Psoas muscle (tissue), 8 donors: ENCODE results near the gene CDC42EP1. TPM values are rescaled to one million over a fixed set of nuclear protein-coding genes. Genes with fewer than 3 reads are reported as not detected.
"Not testable (repeated sequence)": the region's sequence is repeated elsewhere in the genome, so short reads cannot be mapped to it uniquely, and the experiment has no call there.

Source experiments
- ATAC-seq, 4 donors: fragments of 200-7000 bp; cut with Tn5 transposase; one replicate each; pipeline ENCODE4 v1.9.1; 2020; ENCODE audit warnings: moderate library complexity in 3 of 4, mild to moderate bottlenecking in 2 of 4
- DNase-seq, 2 donors: peaks; one replicate each; pipeline ENCODE4 v3.0.0-alpha.2; 2020
- H3K27ac ChIP-seq: fragments of 200-600 bp; one replicate; pipeline ENCODE4 v1.8.0; 2022
- H3K27me3 ChIP-seq, 3 donors: fragments of 200-600 bp in 1 of 3; one replicate each; pipeline versions ENCODE4 v1.6.1 to v1.8.0; 2013 to 2022; ENCODE audit warnings: low read length in 2 of 3, mild to moderate bottlenecking in 2 of 3, moderate library complexity in 1 of 3; ENCODE audit not compliant: insufficient read depth in 3 of 3
- H3K36me3 ChIP-seq, 2 donors: fragments of 200-600 bp in 1 of 2; one replicate each; pipeline versions ENCODE4 v1.6.1 to v1.8.0; 2013 to 2022; ENCODE audit warnings: low read depth in 1 of 2, mild to moderate bottlenecking in 1 of 2, moderate library complexity in 1 of 2; ENCODE audit not compliant: insufficient read depth in 1 of 2
- H3K4me1 ChIP-seq: fragments of 200-600 bp; one replicate; pipeline ENCODE4 v1.8.0; 2022
- H3K4me3 ChIP-seq: fragments of 200-600 bp; one replicate; pipeline ENCODE4 v1.8.0; 2022; ENCODE audit warnings: mild to moderate bottlenecking
- H3K9me3 ChIP-seq: fragments of 200-600 bp; one replicate; pipeline ENCODE4 v1.8.0; 2022
- CTCF ChIP-seq: fragments of 200-600 bp; IDR thresholded peaks from one replicate; pipeline ENCODE4 v1.8.0; 2022; ENCODE audit warnings: antibody characterized with exemption
- WGBS, 3 donors: extraction: QIAGEN DNeasy Blood & Tissue Kit; methylation state at CpG; one replicate each; pipeline versions ENCODE4 v1.1.6 to v1.1.7; 2013; 5-methylcytosine and 5-hydroxymethylcytosine counted together
- intact Hi-C, 2 donors: fragments of 100-400 bp; cut with DNase I; formaldehyde crosslinking; loops; one replicate each; pipeline versions ENCODE4 v1.11.0 to v1.14.2; 2022
- polyA plus RNA-seq, 3 donors: library from polyadenylated mRNA; stranded (reverse); fragments of 200-250 nt; gene quantifications; one replicate each; pipeline ENCODE4 v1.2.3, GENCODE V29; 2013
- total RNA-seq, 4 donors: library from RNA; stranded (reverse); fragmentation: NEBNext Ultra II Directional in 2 of 4; extraction: Animal tissue kit (Norgen Biotek cat#: 25700) in 2 of 4; gene quantifications; one replicate each; pipeline versions ENCODE4 v1.2.1 to v1.2.4, GENCODE V29; 2021 to 2023
- donor health status: healthy with polysubstance abuse.
- donor health status: DM: no; HTN: no; CAD: no; lungs with moderate emphysema.
- donor health status: Bipolar disorder and iron deficiency.
- donor health status: healthy.
- donor health status: DM: yes; HTN: yes; CAD: no.
- donor health status: DM: no; HTN: no; CAD: no.
- donor health status: DM: no; HTN: no; CAD: no.
- donor health status: DM: yes; HTN: yes; CAD: no.

Gene CDC42EP1
- total and polyA plus RNA-seq, 7 donors, result 3.8 to 13.8 (median 6.9) TPM

- ATAC-seq, result peak in 2 of 4 donors; percentile 34 to 41
These were observed 38.9 kb downstream of the CDC42EP1 start for GRCh38 chr22:37599153-37599552.

GRCh38 chr22:37601203-37601539, 40.9 kb downstream of the CDC42EP1 start:
- no peak overlapping the region for H3K27ac ChIP-seq
- no peak overlapping the region for H3K4me3 ChIP-seq
- H3K9me3 ChIP-seq, result no peaks in the 10 kb centered on the region
- no peak for DNase-seq
- TF ChIP-seq CTCF, result no peak
- WGBS, 3 donors, result 45 to 51% (median 46%) methylated on average over 4 of the region's 4 CpGs
- ATAC-seq, result no peak
- peaks cover 3% of the 10 kb centered on the region for H3K4me1 ChIP-seq
- H3K27me3 ChIP-seq, result peaks cover 0 to 5% (median 0%) of the 10 kb centered on the region in 3 donors
- no peaks in the 10 kb centered on the region for H3K36me3 ChIP-seq
- intact Hi-C loops, result no loop called here

More at GRCh38 chr22:37599153-37599552, 38.9 kb downstream of the CDC42EP1 start:
- H3K4me3 ChIP-seq, result no peak overlapping the region
- intact Hi-C loops, result no loop called here
- TF ChIP-seq CTCF, result no peak
- H3K36me3 ChIP-seq, result no peaks in the 10 kb centered on the region
- H3K9me3 ChIP-seq, result no peaks in the 10 kb centered on the region
- WGBS, 3 donors, result 9 to 29% (median 14%) methylated on average over 4 of the region's 4 CpGs
- peaks cover 3% of the 10 kb centered on the region for H3K4me1 ChIP-seq
- DNase-seq, result no peak
- H3K27ac ChIP-seq, result no peak overlapping the region
- H3K27me3 ChIP-seq, result peaks cover 0 to 5% (median 0%) of the 10 kb centered on the region in 3 donors

GRCh38 chr22:37601540-37602442, 41.5 kb downstream of the CDC42EP1 start:
- peak; percentile 34 to 60 (median 52) for ATAC-seq

GRCh38 chr22:37602546-37603277, 42.4 kb downstream of the CDC42EP1 start:
- H3K27me3 ChIP-seq, H3K4me1 ChIP-seq, H3K36me3 ChIP-seq, H3K4me3 ChIP-seq, H3K9me3 ChIP-seq, H3K27ac ChIP-seq, ATAC-seq, DNase-seq, intact Hi-C loops: not testable (repeated sequence)
- WGBS, 3 donors, result 76 to 78% (median 77%) methylated on average over 5 of the region's 5 CpGs

More at GRCh38 chr22:37601540-37602442, 41.5 kb downstream of the CDC42EP1 start:
- Histone ChIP-seq H3K36me3 (no peaks in the 10 kb centered on the region), H3K4me1 (peaks cover 3% of the 10 kb centered on the region), H3K27ac (no peak overlapping the region), H3K9me3 (no peaks in the 10 kb centered on the region), H3K27me3 (peaks cover 0 to 5% (median 0%) of the 10 kb centered on the region in 3 donors), H3K4me3 (no peak overlapping the region)
- WGBS, 3 donors, result 40 to 43% (median 43%) methylated on average over 14 of the region's 14 CpGs
- intact Hi-C loops, result no loop called here
- DNase-seq, result no peak
- no peak for TF ChIP-seq CTCF

GRCh38 chr22:37604074-37604473, 43.8 kb downstream of the CDC42EP1 start:
- no peak for DNase-seq
- intact Hi-C loops, result no loop called here
- ATAC-seq, result no peak
- TF ChIP-seq CTCF, result no peak
- no peak overlapping the region for H3K4me3 ChIP-seq
- WGBS, 3 donors, result 86 to 88% (median 87%) methylated on average over 6 of the region's 6 CpGs
- no peaks in the 10 kb centered on the region for H3K36me3 ChIP-seq
- no peaks in the 10 kb centered on the region for H3K9me3 ChIP-seq
- H3K4me1 ChIP-seq, result peaks cover 6% of the 10 kb centered on the region
- H3K27me3 ChIP-seq, result peaks cover 0 to 5% (median 0%) of the 10 kb centered on the region in 3 donors
- H3K27ac ChIP-seq, result no peak overlapping the region
